Measurements from ENCODE around the gene DPCD.

The DPCD gene

GRCh38 chr10:101561068-101561915 is 26.8 kb upstream of the DPCD start:
- no peaks in the 10 kb centered on the region for H3K36me3 Mint-ChIP-seq (ENCODE audit: low read depth)
- H3K4me1 Mint-ChIP-seq, result peaks cover 61% of the 10 kb centered on the region
- TF ChIP-seq CTCF (IDR thresholded peaks at IDR 0.05), result no peak
- H3K9me3 Mint-ChIP-seq, result no peaks in the 10 kb centered on the region
- H3K27ac Mint-ChIP-seq, result peak overlapping the region; percentile 64
- DNase-seq, result no peak
- no peak overlapping the region for H3K4me3 Mint-ChIP-seq
- H3K27me3 Mint-ChIP-seq (ENCODE audit: low read depth, poor library complexity), result peaks cover 22% of the 10 kb centered on the region

DNA sequence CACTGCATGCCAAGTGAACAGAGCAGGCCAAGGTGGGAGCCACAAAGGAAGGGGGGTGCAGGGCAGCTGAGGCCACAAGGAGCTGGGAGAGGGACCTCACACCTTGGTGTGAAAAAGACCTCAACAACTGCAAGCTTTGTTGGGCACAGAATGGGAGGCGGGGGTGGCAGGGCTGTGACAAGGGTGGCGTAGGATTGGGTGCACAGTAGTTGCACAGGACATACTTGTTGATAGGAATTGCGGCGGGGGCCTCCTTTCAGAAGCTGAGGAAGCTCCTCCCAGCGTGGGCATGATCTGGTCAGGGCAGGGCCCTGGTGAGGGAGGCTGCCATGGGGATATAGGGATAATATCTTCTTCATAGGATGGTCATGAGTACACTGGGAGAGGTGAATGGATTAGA is 25.9 kb upstream of the DPCD start:
- no peak overlapping the region for H3K4me3 Mint-ChIP-seq
- peak overlapping the region; percentile 23 for H3K27ac Mint-ChIP-seq
- H3K36me3 Mint-ChIP-seq (ENCODE audit: low read depth), result no peaks in the 10 kb centered on the region
- no peak for DNase-seq
- peaks cover 29% of the 10 kb centered on the region for H3K27me3 Mint-ChIP-seq (ENCODE audit: low read depth, poor library complexity)
- peaks cover 59% of the 10 kb centered on the region for H3K4me1 Mint-ChIP-seq
- no peak for TF ChIP-seq CTCF (IDR thresholded peaks at IDR 0.05)
- no peaks in the 10 kb centered on the region for H3K9me3 Mint-ChIP-seq

DNA sequence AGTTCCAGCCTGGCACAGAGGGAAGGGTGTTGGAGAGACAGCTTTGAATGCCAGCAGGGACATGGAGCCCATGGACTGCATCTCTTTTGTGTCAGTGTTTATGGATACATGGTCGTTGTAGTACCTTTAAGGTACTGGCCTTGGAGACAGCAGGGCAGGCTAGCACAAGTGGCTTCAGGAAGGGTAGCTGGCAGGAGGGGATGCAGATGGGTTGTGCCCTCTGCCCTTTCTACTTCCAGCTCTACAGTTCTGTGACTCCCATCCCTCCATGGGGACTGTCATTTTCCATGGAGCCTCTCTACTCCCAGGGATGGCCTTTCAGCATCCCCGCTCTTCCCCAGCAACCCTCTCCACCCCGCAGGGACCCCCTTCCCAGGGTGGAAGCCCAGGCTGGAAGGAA is 25.1 kb upstream of the DPCD start:
- Mint-ChIP-seq H3K27me3 (ENCODE audit: low read depth, poor library complexity) (peaks cover 37% of the 10 kb centered on the region), H3K9me3 (no peaks in the 10 kb centered on the region), H3K27ac (no peak overlapping the region), H3K36me3 (ENCODE audit: low read depth) (no peaks in the 10 kb centered on the region), H3K4me3 (no peak overlapping the region), H3K4me1 (peaks cover 56% of the 10 kb centered on the region)
- DNase-seq, result no peak
- no peak for TF ChIP-seq CTCF (IDR thresholded peaks at IDR 0.05)

DNA sequence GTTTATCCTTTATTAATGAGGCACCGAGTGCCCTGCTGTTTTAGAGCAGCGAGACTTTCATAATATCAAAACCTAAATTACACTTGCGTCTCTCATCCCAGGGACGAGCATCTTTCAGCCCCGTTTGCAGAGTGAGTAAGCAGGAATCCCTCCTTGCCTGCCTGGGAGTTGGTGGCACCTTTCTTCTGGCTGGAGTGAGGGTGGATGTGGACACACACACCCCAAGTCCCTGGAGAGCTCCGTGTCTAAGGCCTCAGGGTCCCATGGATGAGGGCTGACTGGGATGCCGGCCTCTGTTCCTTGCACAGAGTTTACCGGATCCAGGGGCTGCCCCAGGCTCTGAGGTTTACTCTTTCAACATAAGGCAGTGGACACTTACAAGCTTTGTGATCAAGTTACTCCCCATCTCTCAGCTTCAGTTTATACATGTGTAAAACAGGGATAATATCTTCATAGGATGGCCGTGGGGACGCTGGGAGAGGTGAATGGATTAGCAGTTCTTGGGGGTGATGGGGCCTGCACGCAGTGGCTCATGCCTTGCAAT is 24.6 kb upstream of the DPCD start:
- Mint-ChIP-seq H3K9me3 (no peaks in the 10 kb centered on the region), H3K27ac (peak overlapping the region; percentile 72)

GRCh38 chr10:101564490-101564991 is 23.6 kb upstream of the DPCD start:
- no peak overlapping the region for H3K4me3 Mint-ChIP-seq

More for the DNA sequence above, 24.6 kb upstream of the DPCD start:
- DNase-seq, result no peak
- H3K4me3 Mint-ChIP-seq, result no peak overlapping the region
- TF ChIP-seq CTCF (IDR thresholded peaks at IDR 0.05), result no peak
- H3K36me3 Mint-ChIP-seq (ENCODE audit: low read depth), result no peaks in the 10 kb centered on the region
- peaks cover 43% of the 10 kb centered on the region for H3K27me3 Mint-ChIP-seq (ENCODE audit: low read depth, poor library complexity)
- peaks cover 51% of the 10 kb centered on the region for H3K4me1 Mint-ChIP-seq

More at GRCh38 chr10:101564490-101564991, 23.6 kb upstream of the DPCD start:
- DNase-seq, result no peak
- Mint-ChIP-seq H3K36me3 (ENCODE audit: low read depth) (no peaks in the 10 kb centered on the region), H3K27me3 (ENCODE audit: low read depth, poor library complexity) (peaks cover 50% of the 10 kb centered on the region), H3K4me1 (peaks cover 46% of the 10 kb centered on the region), H3K27ac (no peak overlapping the region), H3K9me3 (no peaks in the 10 kb centered on the region)
- no peak for TF ChIP-seq CTCF (IDR thresholded peaks at IDR 0.05)
